LNCAP (cell line): ENCODE results near the gene KRTAP9-3.
"Not testable (repeated sequence)": the region's sequence is repeated elsewhere in the genome, so short reads cannot be mapped to it uniquely, and the experiment has no call there.

Experiments used
- TF ChIP-seq, protein P1 (sequence below): fragments of 450-650 bp; IDR thresholded peaks from 2 replicates; pipeline ENCODE4 v1.5.1; 2017; ENCODE audit warnings: mild to moderate bottlenecking

The KRTAP9-3 gene

DNA sequence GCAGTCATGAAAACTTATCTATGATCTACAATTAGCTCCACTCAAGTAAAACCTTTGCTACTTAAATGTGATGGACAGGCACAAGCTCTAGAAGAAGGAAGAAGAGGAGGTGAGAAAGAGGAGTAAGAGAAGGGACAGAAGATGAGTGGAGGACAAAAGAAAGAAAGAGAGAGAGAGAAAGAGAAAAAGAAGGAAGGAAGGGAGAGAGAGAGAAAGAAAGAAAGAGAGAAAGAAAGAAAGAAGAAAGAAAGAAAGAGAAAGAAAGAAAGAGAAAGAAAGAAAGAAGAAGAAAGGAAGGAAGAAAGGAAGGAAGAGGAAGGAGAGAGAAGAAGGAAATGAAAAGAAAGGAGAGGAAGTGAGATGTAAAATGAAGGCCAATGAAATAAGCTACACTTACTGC, 2.2 kb upstream of the KRTAP9-3 start:
- TF ChIP-seq, protein P1, sequence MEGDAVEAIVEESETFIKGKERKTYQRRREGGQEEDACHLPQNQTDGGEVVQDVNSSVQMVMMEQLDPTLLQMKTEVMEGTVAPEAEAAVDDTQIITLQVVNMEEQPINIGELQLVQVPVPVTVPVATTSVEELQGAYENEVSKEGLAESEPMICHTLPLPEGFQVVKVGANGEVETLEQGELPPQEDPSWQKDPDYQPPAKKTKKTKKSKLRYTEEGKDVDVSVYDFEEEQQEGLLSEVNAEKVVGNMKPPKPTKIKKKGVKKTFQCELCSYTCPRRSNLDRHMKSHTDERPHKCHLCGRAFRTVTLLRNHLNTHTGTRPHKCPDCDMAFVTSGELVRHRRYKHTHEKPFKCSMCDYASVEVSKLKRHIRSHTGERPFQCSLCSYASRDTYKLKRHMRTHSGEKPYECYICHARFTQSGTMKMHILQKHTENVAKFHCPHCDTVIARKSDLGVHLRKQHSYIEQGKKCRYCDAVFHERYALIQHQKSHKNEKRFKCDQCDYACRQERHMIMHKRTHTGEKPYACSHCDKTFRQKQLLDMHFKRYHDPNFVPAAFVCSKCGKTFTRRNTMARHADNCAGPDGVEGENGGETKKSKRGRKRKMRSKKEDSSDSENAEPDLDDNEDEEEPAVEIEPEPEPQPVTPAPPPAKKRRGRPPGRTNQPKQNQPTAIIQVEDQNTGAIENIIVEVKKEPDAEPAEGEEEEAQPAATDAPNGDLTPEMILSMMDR, result no peak

DNA sequence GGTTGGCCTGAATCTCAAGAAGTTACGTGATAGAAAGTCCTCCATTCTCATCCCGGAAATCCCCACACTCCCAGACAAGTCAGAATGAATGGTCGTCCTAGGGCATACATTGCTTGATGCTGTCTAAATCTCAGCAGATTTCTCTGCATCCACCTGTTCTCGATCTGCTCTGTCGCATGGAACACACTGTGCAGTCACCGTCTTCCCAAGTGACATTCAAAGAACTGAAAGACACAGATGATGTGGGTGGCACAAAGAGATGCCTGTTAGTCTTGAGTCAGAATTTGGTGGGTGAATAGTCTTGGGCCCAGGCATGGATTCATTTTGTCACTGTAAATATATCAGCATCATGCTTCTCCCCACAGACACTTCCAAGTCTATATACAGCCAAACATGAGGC, 518 bp upstream of the KRTAP9-3 start:
- TF ChIP-seq, protein P1, result no peak

DNA sequence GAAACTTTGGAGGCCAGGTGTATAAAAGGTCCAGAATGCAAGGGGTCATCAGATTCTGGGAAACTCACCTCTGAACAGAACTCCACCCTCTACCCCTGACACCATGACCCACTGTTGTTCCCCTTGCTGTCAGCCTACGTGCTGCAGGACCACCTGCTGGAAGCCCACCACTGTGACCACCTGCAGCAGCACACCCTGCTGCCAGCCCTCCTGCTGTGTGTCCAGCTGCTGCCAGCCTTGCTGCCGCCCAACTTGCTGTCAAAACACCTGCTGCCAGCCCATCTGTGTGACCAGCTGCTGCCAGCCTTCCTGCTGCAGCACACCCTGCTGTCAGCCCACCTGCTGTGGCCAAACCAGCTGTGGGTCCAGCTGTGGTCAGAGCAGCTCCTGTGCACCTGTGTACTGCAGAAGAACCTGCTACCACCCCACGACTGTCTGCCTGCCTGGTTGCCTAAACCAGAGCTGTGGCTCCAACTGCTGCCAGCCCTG, 5.7 kb downstream of the KRTAP9-3 start, which contains the start of gene KRTAP9-8:
Gene KRTAP9-8 (plus strand): TSS at position 51 of the 489 bp plus-strand sequence. CDS start 53 bp downstream, at position 104.
- TF ChIP-seq, protein P1, result not testable (repeated sequence)

DNA sequence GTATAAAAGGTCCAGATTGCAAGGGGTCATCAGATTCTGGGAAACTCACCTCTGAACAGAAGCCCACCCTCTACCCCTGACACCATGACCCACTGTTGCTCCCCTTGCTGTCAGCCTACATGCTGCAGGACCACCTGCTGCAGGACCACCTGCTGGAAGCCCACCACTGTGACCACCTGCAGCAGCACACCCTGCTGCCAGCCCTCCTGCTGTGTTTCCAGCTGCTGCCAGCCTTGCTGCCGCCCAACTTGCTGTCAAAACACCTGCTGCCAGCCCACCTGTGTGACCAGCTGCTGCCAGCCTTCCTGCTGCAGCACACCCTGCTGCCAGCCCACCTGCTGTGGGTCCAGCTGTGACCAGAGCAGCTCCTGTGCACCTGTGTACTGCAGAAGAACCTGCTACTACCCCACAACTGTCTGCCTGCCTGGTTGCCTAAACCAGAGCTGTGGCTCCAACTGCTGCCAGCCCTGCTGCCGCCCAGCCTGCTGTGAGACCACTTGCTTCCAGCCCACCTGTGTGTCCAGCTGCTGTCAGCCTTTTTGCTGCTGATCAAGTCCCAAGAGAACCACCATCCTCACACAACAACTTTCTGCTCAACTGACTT, 17.5 kb downstream of the KRTAP9-3 start, which contains the start of gene KRTAP9-4:
Gene KRTAP9-4 (plus strand): TSS at position 51 of the 604 bp plus-strand sequence. CDS start 34 bp downstream, at position 85.
- TF ChIP-seq, protein P1, result not testable (repeated sequence)

DNA sequence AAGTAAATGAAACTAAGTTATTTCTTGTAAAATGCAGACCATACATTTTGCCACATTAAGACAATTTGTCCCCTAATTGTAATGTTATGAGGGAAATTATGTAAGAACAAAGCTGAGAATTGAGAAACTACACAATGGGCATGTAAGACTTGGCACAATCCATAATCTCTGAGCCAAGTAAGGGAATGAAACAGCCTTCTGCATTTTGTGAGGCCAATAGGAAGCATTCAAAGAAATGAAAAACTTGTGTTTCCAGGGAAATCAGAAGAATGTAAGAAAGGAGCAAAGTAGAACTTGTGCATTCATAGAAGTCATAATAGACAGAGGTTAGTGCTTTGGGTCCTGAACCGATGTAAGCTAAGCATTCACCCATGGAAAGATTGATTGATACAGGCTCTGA, 19.0 kb downstream of the KRTAP9-3 start:
- TF ChIP-seq, protein P1, result no peak

DNA sequence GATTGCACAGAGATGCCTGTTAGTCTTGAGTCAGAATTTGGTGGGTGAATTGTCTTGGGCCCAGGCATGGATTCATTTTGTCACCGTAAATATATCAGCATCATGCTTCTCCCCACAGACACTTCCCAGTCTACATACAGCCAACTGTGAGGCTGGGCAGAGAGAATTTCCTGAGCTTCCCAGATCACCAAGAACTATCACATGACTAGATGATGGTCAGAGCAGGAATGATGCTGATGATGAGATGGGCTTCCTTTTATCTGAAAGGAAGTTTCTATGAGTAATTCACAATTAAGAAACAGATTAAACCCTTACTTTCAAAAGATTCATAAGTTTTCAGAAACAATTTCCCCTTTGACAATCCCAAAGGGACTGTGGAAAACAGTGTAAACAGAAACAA, 22.6 kb downstream of the KRTAP9-3 start:
- TF ChIP-seq, protein P1, result no peak

DNA sequence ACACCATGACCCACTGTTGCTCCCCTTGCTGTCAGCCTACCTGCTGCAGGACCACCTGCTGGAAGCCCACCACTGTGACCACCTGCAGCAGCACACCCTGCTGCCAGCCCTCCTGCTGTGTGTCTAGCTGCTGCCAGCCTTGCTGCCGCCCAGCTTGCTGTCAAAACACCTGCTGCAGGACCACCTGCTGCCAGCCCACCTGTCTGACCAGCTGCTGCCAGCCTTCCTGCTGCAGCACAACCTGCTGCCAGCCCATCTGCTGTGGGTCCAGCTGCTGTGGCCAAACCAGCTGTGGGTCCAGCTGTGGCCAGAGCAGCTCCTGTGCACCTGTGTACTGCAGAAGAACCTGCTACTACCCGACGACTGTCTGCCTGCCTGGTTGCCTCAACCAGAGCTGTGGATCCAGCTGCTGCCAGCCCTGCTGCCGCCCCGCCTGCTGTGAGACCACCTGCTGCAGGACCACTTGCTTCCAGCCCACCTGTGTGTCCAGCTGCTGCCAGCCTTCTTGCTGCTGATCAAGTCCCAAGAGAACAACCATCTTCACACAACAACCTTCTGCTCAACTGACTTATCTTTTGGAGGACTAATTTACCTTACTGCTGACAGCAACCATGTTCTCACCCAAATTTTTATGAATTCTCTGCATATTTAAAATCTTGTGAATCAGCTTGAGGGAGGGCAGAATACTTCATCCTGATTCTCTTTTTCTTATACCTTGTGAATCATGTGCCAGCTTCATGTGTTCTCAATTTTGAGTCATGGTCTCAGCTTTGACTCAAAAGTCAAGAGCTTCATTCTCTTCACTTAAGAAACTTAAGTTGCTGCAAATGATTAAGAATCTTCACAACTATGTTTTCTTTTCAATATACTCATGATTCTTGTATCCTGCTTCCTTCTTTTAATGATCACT, 23.4 kb downstream of the KRTAP9-3 start, which contains the start of gene KRTAP9-9:
Gene KRTAP9-9 (plus strand): TSS at position 4 of the 910 bp plus-strand sequence.
- TF ChIP-seq, protein P1, result not testable (repeated sequence)
